ENCODE data around the gene DIAPH2. TPM values are rescaled to one million over a fixed set of nuclear protein-coding genes. Genes with fewer than 3 reads are reported as not detected.

Gene DIAPH2
- polyA plus RNA-seq, 1 experiment = 3.1 TPM

- POLR2A ChIA-PET = no interaction called here
- TF ChIP-seq CTCF (IDR thresholded peaks at IDR 0.05; ENCODE audit: insufficient read depth, low read depth, low read length) = no peak
- CTCF ChIA-PET = interaction anchor here (0.6 kb wide), 1 partner anchor 21 kb away, joined by 3 read pairs; no protein-coding TSS in a partner anchor
Measured at GRCh38 chrX:97066381-97066780, 381.7 kb downstream of the DIAPH2 start.

DNA sequence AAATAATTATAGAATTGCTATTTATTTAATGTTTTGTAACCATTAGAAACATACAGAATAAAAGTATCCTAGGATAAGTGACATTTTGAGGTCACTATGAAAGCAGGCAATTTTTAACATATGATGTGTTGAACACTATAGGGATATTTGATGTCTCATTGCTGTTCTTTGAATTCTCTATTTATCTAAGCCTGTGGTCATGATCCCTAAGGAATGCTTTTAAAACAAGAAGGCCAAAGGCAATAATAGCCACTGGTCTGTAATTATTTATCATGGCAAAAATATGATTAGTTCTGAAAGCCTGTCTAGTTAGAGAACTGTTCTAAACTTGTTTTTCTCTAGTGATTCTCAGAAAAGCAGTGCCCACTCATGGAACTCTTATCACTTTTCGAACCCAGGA lies 385.7 kb downstream of the DIAPH2 start:
- no peak for TF ChIP-seq CTCF (IDR thresholded peaks at IDR 0.05; ENCODE audit: insufficient read depth, low read depth, low read length)
- no peaks in the 10 kb centered on the region for H3K27me3 ChIP-seq (ENCODE audit: control insufficient read depth, insufficient read depth, low read length)
- no peak for DNase-seq (ENCODE audit: low read depth)
- no peaks in the 10 kb centered on the region for H3K36me3 ChIP-seq (ENCODE audit: control insufficient read depth, insufficient read depth, low read length)
- POLR2A ChIA-PET = no interaction called here
- CTCF ChIA-PET = no interaction called here
- no peak overlapping the region for H3K4me3 ChIP-seq (ENCODE audit: low read depth, low read length)

More at GRCh38 chrX:97066381-97066780, 381.7 kb downstream of the DIAPH2 start:
- no peaks in the 10 kb centered on the region for H3K36me3 ChIP-seq (ENCODE audit: control insufficient read depth, insufficient read depth, low read length)
- no peaks in the 10 kb centered on the region for H3K27me3 ChIP-seq (ENCODE audit: control insufficient read depth, insufficient read depth, low read length)
- H3K4me3 ChIP-seq (ENCODE audit: low read depth, low read length) = no peak overlapping the region
- no peak for DNase-seq (ENCODE audit: low read depth)

- ChIA-PET CTCF (no interaction called here), POLR2A (no interaction called here)
- DNase-seq (ENCODE audit: low read depth) = peak; percentile 22
- TF ChIP-seq CTCF (IDR thresholded peaks at IDR 0.05; ENCODE audit: insufficient read depth, low read depth, low read length) = no peak
- Histone ChIP-seq H3K36me3 (ENCODE audit: control insufficient read depth, insufficient read depth, low read length) (no peaks in the 10 kb centered on the region), H3K4me3 (ENCODE audit: low read depth, low read length) (no peak overlapping the region), H3K27me3 (ENCODE audit: control insufficient read depth, insufficient read depth, low read length) (no peaks in the 10 kb centered on the region)
Measured at GRCh38 chrX:97074400-97074799, 389.8 kb downstream of the DIAPH2 start.

DNA sequence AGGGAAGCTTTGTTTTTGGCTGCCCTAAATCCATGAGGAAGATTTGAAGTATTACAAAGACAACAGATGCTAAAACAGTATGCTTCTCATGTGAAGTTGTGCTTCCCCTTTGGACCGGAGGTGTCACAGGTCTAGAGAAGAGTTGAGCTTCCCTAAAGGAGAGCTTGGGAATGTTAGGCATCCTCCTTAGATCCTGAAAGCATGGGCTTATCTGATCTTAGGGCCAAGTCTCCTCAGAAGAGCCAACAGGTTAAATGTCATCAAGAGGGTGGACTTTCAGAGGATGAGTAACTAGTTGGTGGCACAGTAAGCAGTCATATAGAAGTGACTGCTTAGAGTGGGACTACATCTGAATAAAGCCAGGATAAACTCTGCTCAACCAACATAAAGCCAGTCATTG lies 404.5 kb downstream of the DIAPH2 start:
- no peak for DNase-seq (ENCODE audit: low read depth)
- CTCF ChIA-PET = no interaction called here
- H3K4me3 ChIP-seq (ENCODE audit: low read depth, low read length) = no peak overlapping the region
- H3K27me3 ChIP-seq (ENCODE audit: control insufficient read depth, insufficient read depth, low read length) = no peaks in the 10 kb centered on the region
- POLR2A ChIA-PET = no interaction called here
- no peaks in the 10 kb centered on the region for H3K36me3 ChIP-seq (ENCODE audit: control insufficient read depth, insufficient read depth, low read length)
- TF ChIP-seq CTCF (IDR thresholded peaks at IDR 0.05; ENCODE audit: insufficient read depth, low read depth, low read length) = no peak

DNA sequence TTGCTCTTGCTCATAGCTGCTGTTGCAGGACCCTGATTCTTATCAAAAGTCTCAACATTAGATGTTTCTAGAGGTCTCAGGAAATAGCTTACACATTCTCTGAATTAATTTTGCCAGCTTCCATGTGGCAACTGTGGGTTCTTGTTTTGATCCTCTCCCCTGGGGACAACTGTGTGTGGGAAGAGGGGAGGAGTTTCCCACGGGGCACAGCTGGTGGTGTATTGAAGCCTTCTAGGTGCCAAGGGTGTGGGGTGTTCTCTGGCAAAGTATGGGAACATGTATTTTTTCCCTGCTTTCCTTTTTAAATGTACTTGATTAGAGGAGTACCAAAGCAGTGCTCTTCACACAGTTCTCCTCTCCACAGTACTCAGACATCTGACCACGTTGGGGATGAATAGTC lies 411.7 kb downstream of the DIAPH2 start:
- no peak for TF ChIP-seq CTCF (IDR thresholded peaks at IDR 0.05; ENCODE audit: insufficient read depth, low read depth, low read length)
- Histone ChIP-seq H3K4me3 (ENCODE audit: low read depth, low read length) (no peak overlapping the region), H3K27me3 (ENCODE audit: control insufficient read depth, insufficient read depth, low read length) (no peaks in the 10 kb centered on the region), H3K36me3 (ENCODE audit: control insufficient read depth, insufficient read depth, low read length) (no peaks in the 10 kb centered on the region)
- CTCF ChIA-PET = no interaction called here
- POLR2A ChIA-PET = no interaction called here
- DNase-seq (ENCODE audit: low read depth) = no peak
